GM19099 (cell line): ENCODE measurements around the gene SGTA.
A peak's percentile ranks its signal among the peaks of the same experiment; 100 is the strongest.

Experiments used
- POLR2A ChIP-seq: IDR thresholded peaks from 3 replicates; pipeline ENCODE4 v1.6.1; 2011; ENCODE audit warnings: low read depth; ENCODE audit not compliant: insufficient read length; ENCODE audit errors: extremely low read depth

SGTA gene

DNA sequence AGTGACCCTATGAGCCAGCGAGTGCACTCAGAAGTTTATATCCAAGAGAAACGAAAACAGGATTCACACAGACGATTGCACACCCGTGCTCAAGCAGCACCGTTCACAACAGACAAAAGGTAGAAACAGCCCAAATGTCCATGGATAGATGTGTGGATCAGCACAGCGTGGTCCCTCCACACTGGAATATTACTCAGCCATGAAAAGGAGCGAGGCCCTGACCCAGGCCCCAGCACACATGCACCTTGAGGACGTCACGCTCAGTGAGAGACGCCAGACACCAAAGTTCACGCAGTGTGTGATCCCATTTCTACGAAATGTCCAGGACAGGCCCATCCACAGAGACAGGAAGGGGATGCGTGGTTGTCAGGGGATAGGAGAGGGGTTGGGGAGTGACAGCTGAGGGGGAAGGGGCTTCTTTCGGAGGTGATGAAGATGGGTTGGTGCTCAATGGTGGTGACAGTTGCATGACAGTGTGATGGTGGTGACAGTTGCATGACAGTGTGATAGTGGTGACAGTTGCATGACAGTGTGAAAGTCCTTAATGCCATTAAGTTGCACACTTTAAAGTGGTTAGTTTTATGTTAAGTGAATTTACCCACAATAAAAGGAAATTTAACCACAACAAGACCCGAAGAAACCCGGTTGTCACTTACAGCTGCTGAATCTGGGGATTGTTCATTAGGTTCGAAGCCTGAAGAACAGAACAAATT is 24.3 kb downstream of the SGTA start:
- no peak for TF ChIP-seq POLR2A

- TF ChIP-seq POLR2A, result no peak
Observed at GRCh38 chr19:2756921-2757881, 25.9 kb downstream of the SGTA start.

DNA sequence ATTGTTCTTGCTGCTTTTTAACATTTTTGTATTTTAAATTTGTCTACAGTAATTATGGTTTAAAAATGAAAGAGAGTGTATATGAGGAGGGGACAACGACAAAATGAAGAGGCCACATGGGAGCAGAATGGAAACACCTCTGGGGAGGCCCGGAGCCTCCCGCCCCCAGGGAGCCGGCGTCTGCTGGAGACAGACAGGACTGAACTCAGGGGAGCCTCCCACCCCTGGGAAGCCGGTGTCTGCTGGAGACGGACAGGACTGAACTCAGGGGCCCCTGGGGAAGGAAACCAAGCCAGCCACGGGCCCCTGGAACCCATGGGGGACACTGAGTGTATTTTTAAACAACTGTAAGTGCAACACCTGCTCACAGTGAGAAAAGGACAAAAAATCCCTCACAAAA is 26.6 kb downstream of the SGTA start:
- no peak for TF ChIP-seq POLR2A

DNA sequence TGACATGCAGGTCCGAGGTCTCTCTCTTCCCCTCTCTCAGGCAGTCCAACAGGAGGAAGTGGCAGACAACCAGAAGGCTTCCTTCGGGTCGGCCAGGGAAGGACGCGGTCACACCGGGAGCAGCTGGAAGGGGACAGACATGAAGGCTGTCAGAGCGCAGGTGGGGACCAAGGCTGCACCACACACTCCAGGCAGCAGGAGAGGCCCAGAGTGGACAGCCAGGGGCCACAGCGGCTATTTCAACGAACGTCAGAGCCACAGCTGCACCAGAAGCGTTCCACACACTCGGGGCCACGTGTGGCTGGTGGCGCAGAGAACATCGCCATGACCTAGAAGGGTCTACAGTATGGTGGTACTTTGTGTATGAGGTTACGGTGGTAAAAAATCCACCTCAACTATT is 27.3 kb downstream of the SGTA start:
- no peak for TF ChIP-seq POLR2A

DNA sequence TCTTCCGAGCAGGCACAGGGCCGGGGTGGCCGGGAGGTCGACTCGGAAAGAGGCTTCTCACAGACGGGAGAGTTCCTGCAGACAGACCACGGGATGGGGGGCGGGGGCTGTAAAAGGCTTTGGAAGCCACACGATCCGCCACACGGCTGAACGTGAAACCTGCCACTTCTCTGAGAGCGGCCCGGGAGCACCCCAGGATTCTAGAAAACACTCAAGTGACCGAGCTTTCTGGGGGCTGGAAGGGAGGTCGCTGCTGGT is 27.7 kb downstream of the SGTA start:
- no peak for TF ChIP-seq POLR2A

- TF ChIP-seq POLR2A, result no peak
Observed at GRCh38 chr19:2754659-2755447, 28.2 kb downstream of the SGTA start.

DNA sequence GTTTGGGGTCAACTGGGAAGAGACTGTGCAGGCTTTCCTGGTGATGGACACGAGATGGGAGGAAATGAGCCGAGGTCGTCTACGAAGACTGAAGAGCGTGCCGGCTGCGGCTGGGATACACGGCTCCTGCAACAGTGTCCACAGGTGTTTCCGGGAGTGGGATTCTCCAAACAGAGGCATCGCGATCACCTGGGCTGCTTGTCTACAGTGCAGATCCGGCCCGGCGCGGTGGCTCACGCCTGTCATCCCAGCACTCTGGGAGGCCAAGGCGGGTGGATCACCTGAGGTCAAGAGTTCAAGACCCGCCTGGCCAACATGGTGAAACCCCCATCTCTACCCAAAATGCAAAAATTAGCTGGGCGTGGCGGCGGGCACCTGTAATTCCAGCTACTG is 31.6 kb downstream of the SGTA start:
- no peak for TF ChIP-seq POLR2A

GRCh38 chr19:2750808-2751437 is 32.1 kb downstream of the SGTA start:
- TF ChIP-seq POLR2A, result no peak

- TF ChIP-seq POLR2A, result no peak
Observed at GRCh38 chr19:2747349-2747748, 35.7 kb downstream of the SGTA start.

- TF ChIP-seq POLR2A, result no peak
Observed at GRCh38 chr19:2744113-2744512, 39.0 kb downstream of the SGTA start.

- TF ChIP-seq POLR2A, result no peak
Observed at GRCh38 chr19:2743099-2743498, 40.0 kb downstream of the SGTA start.

GRCh38 chr19:2740314-2740656 is 42.8 kb downstream of the SGTA start:
- TF ChIP-seq POLR2A, result no peak

GRCh38 chr19:2739602-2740313 is 43.3 kb downstream of the SGTA start, which contains the start of gene SLC39A3:
TSS of gene SLC39A3 (minus strand) at chr19:2740017. CDS start at chr19:2737257, 2,760 bp downstream.
- TF ChIP-seq POLR2A, result peak; percentile 66

DNA sequence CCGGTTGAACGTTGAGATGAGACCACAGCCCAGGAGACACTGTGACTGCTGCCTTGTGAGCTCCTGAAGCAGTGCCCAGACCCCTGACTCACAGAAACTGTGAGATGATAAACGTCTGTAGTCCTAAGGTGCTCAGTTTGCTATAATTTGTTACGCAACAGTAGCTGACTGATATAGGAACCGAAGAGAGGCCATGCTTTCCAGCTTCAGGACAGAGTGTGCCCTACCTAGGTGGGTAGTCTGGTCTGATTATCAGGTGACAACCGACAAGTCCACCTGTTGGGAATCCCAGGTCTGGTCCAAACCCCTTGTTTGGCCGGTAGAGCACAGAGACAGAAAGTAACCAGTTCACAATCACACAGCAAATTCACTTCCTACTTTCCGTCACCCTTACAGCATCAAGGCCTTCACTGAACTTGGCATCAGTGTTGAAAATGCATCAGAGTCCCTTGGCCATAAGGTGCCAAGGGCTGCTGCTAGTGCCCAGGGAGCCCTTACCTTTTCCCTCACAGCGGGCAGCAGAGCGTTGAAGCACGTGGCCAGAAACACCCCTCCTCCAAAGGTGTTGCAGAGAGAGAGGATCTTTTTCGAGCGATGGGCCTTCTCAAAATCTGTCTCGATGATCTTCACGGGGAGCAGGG is 46.4 kb downstream of the SGTA start:
- TF ChIP-seq POLR2A, result no peak
